GM23338 (cell line): ENCODE measurements around the gene TSPEAR. TPM values are rescaled to one million over a fixed set of nuclear protein-coding genes. Genes with fewer than 3 reads are reported as not detected.

Experiments
- CTCF ChIP-seq, 2 experiments: fragments of 200-600 bp in 1 of 2; sonication (generic) in 1 of 2; conservative IDR thresholded peaks; 2 replicates each; pipeline versions ENCODE4 v1.5.1 to v1.6.1; 2016 to 2017; ENCODE audit warnings: antibody characterized with exemption in 2 of 2, low read depth in 2 of 2, mild to moderate bottlenecking in 2 of 2, moderate library complexity in 1 of 2
- ETS1 ChIP-seq: IDR thresholded peaks from 2 replicates; pipeline ENCODE4 v1.6.1; 2016; ENCODE audit warnings: antibody characterized with exemption
- NANOG ChIP-seq: IDR thresholded peaks from 2 replicates; pipeline ENCODE4 v1.6.1; 2016; ENCODE audit warnings: antibody characterized with exemption, borderline replicate concordance
- STAT1 ChIP-seq: IDR thresholded peaks from one replicate; pipeline ENCODE4 v1.6.1; 2016; ENCODE audit warnings: antibody characterized with exemption; ENCODE audit not compliant: unreplicated experiment
- polyA plus RNA-seq: library from polyadenylated mRNA; unstranded; fragments of >200 nt; fragmentation: Nextera tagmentation; extraction: Ambion mirVana; gene quantifications from 2 replicates; pipeline ENCODE4 v1.2.1, GENCODE V29; 2016
- total RNA-seq: library from RNA; depleted of rRNA; stranded (reverse); fragments of >200 nt; shearing (Covaris generic); gene quantifications from 2 replicates; pipeline ENCODE4 v1.2.3, GENCODE V29; 2014
- TF ChIP-seq, protein P1 (sequence below): fragments of 250-450 bp; sonication (Bioruptor Pico); IDR thresholded peaks from 2 replicates; pipeline ENCODE4 v1.5.0; 2020; ENCODE audit warnings: mild to moderate bottlenecking, moderate library complexity

The TSPEAR gene
- total and polyA plus RNA-seq, 2 experiments from 2014 or later, result 0.35 to 0.92 TPM

DNA sequence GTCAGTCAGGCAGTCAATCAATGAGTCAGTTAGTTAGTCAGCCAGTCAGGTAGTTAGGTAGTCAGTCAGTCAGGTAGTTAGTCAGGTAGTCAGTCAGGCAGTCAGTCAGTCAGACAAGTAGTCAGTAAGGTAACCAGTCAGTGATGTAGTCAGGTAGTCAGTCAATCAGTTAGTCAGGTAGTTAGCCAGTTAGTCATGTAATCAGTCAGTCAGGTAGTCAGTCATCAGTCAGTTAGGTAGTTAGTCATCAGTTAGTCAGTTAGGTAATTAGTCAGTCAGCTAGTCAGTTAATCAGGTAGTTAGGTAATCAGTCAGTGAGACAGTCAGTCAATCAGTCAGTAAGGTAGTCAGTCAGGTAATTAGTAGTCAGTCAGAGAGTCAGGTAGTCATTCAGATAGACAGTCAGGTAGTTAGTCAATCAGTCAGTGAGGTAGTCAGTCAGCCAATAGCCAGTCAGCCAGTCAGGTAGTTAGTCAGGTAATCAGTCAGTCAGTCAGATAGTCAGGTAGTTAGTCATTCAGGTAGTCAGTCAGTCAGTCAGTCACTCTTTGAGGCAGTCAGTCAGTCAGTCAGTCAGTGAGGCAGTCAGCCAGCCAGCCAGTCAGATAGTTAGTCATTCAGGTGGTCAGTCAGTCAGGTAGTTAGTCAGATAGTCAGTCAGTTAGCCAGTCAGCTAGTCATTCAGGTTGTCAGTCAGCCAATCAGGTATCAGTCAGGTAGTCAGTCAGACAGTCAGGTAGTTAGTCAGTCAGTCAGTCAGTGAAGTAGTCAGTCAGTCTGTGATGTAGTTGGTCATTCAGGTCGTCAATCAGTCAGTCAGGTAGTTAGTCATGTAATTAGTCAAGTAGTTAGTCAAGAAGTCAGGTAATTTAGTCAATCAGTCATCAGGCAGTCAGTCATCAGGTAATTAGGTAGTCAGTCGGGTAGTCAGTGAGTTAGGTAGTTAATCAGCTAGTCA, 186.7 kb downstream of the TSPEAR start (continued):
- TF ChIP-seq, protein P1, sequence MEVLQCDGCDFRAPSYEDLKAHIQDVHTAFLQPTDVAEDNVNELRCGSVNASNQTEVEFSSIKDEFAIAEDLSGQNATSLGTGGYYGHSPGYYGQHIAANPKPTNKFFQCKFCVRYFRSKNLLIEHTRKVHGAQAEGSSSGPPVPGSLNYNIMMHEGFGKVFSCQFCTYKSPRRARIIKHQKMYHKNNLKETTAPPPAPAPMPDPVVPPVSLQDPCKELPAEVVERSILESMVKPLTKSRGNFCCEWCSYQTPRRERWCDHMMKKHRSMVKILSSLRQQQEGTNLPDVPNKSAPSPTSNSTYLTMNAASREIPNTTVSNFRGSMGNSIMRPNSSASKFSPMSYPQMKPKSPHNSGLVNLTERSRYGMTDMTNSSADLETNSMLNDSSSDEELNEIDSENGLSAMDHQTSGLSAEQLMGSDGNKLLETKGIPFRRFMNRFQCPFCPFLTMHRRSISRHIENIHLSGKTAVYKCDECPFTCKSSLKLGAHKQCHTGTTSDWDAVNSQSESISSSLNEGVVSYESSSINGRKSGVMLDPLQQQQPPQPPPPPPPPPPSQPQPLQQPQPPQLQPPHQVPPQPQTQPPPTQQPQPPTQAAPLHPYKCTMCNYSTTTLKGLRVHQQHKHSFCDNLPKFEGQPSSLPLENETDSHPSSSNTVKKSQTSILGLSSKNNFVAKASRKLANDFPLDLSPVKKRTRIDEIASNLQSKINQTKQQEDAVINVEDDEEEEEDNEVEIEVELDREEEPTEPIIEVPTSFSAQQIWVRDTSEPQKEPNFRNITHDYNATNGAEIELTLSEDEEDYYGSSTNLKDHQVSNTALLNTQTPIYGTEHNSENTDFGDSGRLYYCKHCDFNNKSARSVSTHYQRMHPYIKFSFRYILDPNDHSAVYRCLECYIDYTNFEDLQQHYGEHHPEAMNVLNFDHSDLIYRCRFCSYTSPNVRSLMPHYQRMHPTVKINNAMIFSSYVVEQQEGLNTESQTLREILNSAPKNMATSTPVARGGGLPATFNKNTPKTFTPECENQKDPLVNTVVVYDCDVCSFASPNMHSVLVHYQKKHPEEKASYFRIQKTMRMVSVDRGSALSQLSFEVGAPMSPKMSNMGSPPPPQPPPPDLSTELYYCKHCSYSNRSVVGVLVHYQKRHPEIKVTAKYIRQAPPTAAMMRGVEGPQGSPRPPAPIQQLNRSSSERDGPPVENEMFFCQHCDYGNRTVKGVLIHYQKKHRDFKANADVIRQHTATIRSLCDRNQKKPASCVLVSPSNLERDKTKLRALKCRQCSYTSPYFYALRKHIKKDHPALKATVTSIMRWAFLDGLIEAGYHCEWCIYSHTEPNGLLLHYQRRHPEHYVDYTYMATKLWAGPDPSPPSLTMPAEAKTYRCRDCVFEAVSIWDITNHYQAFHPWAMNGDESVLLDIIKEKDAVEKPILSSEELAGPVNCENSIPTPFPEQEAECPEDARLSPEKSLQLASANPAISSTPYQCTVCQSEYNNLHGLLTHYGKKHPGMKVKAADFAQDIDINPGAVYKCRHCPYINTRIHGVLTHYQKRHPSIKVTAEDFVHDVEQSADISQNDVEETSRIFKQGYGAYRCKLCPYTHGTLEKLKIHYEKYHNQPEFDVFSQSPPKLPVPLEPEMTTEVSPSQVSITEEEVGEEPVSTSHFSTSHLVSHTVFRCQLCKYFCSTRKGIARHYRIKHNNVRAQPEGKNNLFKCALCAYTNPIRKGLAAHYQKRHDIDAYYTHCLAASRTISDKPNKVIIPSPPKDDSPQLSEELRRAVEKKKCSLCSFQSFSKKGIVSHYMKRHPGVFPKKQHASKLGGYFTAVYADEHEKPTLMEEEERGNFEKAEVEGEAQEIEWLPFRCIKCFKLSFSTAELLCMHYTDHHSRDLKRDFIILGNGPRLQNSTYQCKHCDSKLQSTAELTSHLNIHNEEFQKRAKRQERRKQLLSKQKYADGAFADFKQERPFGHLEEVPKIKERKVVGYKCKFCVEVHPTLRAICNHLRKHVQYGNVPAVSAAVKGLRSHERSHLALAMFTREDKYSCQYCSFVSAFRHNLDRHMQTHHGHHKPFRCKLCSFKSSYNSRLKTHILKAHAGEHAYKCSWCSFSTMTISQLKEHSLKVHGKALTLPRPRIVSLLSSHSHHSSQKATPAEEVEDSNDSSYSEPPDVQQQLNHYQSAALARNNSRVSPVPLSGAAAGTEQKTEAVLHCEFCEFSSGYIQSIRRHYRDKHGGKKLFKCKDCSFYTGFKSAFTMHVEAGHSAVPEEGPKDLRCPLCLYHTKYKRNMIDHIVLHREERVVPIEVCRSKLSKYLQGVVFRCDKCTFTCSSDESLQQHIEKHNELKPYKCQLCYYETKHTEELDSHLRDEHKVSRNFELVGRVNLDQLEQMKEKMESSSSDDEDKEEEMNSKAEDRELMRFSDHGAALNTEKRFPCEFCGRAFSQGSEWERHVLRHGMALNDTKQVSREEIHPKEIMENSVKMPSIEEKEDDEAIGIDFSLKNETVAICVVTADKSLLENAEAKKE, result no peak
- TF ChIP-seq NANOG, result no peak
- no peak for TF ChIP-seq ETS1
- no peak for TF ChIP-seq CTCF (conservative IDR thresholded peaks at IDR 0.05; ENCODE audit: low read depth in 2 of 2)
- no peak for TF ChIP-seq STAT1
